Lower leg skin (tissue), 3 donors: ENCODE measurements around the gene AMIGO3.

Experiments
- POLR2A ChIP-seq, 2 donors: fragments of 450-650 bp; IDR thresholded peaks; one replicate each; pipeline ENCODE4 v1.6.1; 2016 to 2017; ENCODE audit warnings: antibody characterized with exemption in 2 of 2, mild to moderate bottlenecking in 1 of 2, moderate library complexity in 1 of 2
- TF ChIP-seq, protein P1 (sequence below), 3 donors: fragments of 450-650 bp; IDR thresholded peaks; one replicate each; pipeline ENCODE4 v1.5.1; 2016; ENCODE audit warnings: antibody characterized with exemption in 3 of 3, mild to moderate bottlenecking in 3 of 3, moderate library complexity in 2 of 3

DNA sequence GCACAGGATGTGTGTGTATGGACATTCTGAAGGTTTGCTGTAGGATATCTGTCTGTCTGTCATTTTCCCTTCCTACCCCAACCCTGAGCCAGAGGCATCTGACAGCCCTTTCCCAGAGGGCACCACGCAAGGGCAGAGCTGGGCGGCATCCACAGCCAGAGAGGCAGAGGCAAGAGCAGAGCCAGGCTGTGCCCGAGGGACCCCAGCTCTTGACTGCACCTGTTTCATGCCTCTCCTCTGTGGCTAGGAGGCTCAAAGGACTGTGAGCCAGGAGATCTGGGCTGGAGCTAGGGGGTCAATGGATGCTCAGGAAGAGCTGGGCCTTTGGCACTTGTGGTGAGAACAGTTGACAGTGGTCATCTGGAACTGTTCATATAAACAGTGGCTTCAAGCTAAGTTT is 50.1 kb downstream of the AMIGO3 start:
- TF ChIP-seq, protein P1, sequence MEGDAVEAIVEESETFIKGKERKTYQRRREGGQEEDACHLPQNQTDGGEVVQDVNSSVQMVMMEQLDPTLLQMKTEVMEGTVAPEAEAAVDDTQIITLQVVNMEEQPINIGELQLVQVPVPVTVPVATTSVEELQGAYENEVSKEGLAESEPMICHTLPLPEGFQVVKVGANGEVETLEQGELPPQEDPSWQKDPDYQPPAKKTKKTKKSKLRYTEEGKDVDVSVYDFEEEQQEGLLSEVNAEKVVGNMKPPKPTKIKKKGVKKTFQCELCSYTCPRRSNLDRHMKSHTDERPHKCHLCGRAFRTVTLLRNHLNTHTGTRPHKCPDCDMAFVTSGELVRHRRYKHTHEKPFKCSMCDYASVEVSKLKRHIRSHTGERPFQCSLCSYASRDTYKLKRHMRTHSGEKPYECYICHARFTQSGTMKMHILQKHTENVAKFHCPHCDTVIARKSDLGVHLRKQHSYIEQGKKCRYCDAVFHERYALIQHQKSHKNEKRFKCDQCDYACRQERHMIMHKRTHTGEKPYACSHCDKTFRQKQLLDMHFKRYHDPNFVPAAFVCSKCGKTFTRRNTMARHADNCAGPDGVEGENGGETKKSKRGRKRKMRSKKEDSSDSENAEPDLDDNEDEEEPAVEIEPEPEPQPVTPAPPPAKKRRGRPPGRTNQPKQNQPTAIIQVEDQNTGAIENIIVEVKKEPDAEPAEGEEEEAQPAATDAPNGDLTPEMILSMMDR (IDR thresholded peaks at IDR 0.05) = no peak
- TF ChIP-seq POLR2A (IDR thresholded peaks at IDR 0.05) = no peak
